Measurements from ENCODE around the gene PACC1.
"Not testable (repeated sequence)": the region's sequence is repeated elsewhere in the genome, so short reads cannot be mapped to it uniquely, and the experiment has no call there.

Gene PACC1

GRCh38 chr1:212328248-212328647, 86.4 kb downstream of the PACC1 start:
- DNase-seq (ENCODE audit: low read depth in 2 of 2) = no peak

DNA sequence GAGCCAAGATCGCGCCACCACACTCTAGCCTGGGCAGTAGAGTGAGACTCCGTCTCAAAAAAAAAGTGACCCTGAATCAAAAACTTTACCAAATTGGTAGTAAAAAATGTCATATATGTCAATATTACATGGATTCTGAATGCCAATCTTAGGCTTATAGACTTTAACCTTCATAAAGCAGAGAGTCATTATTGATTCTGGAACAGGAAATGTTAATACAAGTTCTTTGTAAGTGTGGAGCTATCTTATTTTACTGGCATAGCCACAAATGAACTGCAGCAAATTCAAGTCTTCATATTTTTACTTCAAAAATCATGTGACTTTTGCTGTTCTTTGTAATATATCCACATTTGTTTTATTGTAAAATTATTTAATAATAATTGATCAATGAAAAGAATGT, 88.1 kb downstream of the PACC1 start:
- DNase-seq (ENCODE audit: low read depth in 2 of 2) = no peak

DNA sequence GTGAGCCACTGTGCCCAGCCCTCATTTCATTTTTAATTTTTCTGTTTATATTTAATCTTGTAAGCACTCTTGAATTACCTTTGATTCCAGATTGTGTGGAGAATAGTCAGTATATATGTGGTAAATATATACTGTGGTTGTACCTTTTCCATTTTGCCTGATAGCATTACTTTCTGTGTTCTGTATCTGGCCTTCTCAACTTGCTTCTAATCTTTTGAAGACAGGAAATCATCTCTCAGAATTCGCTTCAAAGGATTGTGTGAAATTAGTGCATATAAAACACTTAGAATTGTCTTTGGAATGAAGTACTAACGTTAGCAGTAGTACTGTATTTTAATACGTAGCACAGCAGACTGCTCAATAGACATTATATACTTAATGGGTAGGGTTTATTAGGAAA, 91.6 kb downstream of the PACC1 start:
- no peak for DNase-seq (ENCODE audit: low read depth in 2 of 2)

GRCh38 chr1:212321031-212321430, 93.7 kb downstream of the PACC1 start:
- not testable (repeated sequence) for DNase-seq (ENCODE audit: low read depth in 2 of 2)

DNA sequence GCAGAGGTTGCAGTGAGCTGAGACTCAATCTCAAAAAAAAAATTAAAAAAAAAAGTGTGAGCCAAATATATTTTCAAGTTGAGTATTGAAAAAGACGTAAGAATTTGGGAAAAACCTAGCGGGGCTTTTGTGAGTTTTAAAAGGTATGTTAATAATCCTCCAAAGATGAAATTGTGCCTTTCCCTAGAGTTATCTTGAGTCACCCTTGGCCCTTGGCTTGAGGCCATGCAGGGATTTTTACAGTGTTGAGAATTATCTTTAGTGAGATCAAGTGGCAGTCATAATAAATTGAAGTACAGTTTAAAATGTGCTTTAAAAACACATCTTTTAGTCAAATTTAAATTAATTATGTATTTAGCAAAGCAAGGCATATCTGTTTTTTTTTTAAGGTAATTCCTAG, 96.8 kb downstream of the PACC1 start:
- no peak for DNase-seq (ENCODE audit: low read depth in 2 of 2)

DNA sequence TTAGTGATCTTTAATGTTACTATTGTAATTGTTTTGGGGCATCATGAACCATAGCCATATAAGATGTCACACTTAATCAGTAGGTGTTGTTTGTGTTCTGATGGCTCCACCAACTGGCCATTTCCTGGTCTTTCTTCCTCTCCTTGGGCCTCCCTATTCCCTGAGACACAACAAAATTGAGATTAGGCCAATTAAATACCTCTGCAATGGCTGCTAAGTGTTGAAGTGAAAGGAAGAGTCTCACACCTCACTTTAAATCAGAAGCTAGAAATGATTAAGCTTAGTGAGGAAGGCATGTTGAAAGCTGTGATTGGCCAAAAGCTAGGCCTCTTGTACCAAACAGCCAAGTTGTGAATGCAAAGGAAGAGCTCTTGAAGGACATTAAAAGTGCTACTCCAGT, 98.8 kb downstream of the PACC1 start:
- no peak for DNase-seq (ENCODE audit: low read depth in 2 of 2)

DNA sequence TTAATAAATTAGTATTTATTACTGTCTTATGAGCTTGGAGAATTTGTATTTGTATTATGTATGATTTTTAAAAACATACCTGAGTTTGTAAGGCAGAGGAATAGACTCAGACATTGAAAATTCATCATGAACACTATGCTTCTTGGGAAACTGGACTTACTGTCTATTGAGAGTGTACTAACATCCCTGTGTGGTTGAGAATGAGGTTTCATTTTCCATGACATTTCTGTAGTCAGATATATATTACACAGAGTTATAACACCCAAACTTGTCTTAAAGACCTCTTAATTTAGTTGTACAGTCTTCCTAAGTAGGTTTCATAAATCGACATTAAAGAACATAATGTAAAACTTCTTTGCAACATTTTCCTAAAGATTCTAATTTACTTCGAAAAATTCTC, 99.5 kb downstream of the PACC1 start:
- DNase-seq (ENCODE audit: low read depth in 2 of 2) = no peak
